Measurements from ENCODE around the gene GLP1R.

- TF ChIP-seq RAD21 (IDR thresholded peaks at IDR 0.05; ENCODE audit: low read depth) (no peak), REST (IDR thresholded peaks at IDR 0.05; ENCODE audit: low read depth) (no peak), POLR2AphosphoS5 (IDR thresholded peaks at IDR 0.05; ENCODE audit: low read depth, low read length) (no peak), POLR2A (IDR thresholded peaks at IDR 0.05; ENCODE audit: borderline replicate concordance, extremely low read depth, insufficient read depth, insufficient read length) (no peak), CTCF (IDR thresholded peaks at IDR 0.05 in 2 of 3, conservative IDR thresholded peaks at IDR 0.05 in 1 of 3; ENCODE audit: borderline replicate concordance in 1 of 3, insufficient read depth in 1 of 3, low read depth in 2 of 3, low read length in 2 of 3) (no peak), EGR1 (IDR thresholded peaks at IDR 0.05; ENCODE audit: low read depth) (no peak), EZH2 (IDR thresholded peaks at IDR 0.05) (no peak), YY1 (IDR thresholded peaks at IDR 0.05; ENCODE audit: extremely low read depth, insufficient replicate concordance, low read depth, low read length) (no peak), EZH2phosphoT487 (IDR thresholded peaks at IDR 0.05; ENCODE audit: borderline replicate concordance) (no peak), ELF1 (IDR thresholded peaks at IDR 0.05; ENCODE audit: borderline replicate concordance, low read depth) (no peak), SP1 (IDR thresholded peaks at IDR 0.05; ENCODE audit: low read depth) (no peak), CEBPB (IDR thresholded peaks at IDR 0.05; ENCODE audit: low read depth) (no peak)
These were observed 24.2 kb downstream of the GLP1R start for GRCh38 chr6:39072830-39073229.
